NCI-H82 treated with DMSO at 0.1 percent for 48 hours (cell line): ENCODE results near the gene LCMT1.

Experiments used
- DNase-seq: peaks from one replicate; lab custom pipeline; 2025; ENCODE audit not compliant: unreplicated experiment; lab: John Stamatoyannopoulos, UW

The LCMT1 gene

DNA sequence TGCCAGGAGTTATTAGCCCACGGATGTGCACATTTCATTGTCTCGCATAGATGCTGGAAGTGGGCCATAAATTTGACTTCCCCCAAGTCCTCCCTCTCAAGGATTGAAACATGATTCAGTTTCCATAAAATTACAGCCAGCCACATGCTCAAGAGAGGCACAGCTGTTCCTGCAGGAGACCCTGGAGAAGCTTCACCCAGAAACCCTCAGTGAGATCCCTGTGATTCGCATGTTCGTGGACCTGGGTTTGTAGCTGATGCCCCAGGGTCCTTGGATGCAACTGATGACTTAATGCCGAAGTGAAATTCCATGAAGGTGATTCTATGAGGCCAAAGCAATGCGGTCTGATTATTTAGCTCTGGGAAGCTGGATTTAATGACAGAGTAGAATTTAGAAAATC, 80.6 kb downstream of the LCMT1 start:
- no peak for DNase-seq

DNA sequence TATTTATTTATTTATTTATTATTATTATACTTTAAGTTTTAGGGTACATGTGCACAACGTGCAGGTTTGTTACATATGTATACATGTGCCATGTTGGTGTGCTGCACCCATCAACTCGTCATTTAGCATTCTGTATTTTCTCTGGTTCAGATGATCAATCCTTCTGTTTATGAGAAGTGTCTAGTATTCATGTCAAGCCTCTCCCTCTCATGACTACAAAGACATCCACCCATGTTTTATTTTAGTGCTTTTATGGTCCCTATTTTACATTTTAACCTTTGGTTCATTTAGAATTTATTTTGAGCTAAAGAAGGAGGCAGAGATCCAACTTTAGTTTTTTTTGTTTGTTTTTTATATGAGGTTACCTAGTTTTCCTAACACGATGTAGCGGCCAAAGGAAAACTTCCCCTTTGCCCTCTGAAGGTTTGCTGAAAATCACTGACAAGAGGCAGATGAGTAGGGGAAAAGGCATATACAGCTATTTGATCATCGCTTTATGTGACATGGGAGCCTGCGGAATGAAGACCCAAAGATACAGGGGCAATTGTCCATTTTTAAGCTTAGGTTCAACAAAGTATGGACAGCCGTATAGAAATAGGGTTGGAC, 82.8 kb downstream of the LCMT1 start:
- no peak for DNase-seq

DNA sequence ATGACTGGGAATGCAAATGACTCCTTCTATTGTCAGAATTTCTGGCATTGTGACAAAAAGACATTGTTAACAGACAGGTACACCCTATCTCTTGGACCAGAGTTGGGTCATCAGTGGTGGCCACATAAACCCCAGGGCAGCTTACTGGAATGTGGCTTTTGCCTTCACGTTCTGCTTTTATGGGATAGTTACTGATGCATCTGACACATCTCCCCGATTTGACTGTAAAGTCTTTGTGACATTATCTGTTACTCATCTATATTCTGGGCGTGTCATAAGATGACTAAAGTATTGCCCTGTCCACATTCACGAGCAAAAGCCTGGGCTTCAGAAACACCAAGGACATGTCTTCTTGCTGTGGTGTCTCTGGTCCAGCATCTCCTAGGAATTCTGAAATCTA, 86.5 kb downstream of the LCMT1 start:
- DNase-seq: no peak

DNA sequence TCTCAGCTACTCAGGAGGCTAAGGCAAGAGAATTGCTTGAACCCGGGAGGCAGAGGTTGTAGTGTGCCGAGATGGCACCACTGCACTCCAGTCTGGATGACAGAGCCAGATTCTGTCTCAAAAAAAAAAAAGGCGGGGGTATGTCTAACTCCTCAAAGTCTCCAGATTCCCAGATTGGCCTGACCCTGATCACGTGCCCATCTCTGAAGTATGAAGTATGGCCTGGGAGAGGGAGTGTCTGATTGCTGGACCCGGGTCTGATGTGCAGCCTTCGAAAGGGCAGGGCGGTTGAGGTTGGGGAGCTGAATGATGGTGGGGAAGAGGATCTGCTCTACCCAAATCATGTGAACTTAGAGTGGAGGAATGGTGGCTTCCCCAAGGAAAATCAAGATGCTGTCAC, 87.9 kb downstream of the LCMT1 start:
- no peak for DNase-seq

DNA sequence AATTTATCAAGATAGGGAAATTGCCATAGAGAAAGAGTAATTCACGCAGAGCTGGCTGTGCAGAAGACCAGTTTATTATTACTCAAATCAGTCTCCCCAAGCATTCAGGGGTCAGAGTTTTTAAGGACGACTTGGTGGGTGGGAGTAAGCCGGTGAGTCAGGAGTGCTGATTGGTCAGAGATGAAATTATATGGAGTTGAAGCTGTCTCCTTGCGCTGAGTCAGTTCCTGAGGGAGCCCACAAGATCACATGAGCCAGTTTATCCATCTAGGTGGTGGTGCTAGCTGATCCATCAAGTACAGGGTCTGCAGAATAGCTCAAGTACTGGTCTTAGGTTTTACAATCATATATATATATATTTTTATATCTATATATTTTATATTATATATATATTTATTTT, 99.2 kb downstream of the LCMT1 start:
- no peak for DNase-seq

DNA sequence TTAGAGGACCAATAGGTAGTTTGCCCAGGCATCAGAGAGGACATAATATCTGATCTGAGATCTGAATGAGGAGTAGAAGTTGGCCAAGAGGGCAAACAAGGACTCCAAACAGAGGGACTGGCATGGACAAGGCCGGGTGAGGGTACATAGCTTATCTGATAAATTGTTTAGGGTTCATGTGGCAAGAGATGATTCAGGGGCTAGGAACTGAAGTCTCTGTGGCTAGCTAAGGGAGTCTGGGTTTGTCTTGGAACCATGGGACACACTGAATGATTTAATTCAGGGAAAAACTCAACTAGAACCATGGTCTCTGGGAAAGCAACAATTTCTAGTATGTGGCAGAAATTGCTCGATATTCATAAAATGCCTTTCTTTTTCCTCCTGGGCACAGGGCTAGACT, 101.1 kb downstream of the LCMT1 start:
- DNase-seq: no peak

DNA sequence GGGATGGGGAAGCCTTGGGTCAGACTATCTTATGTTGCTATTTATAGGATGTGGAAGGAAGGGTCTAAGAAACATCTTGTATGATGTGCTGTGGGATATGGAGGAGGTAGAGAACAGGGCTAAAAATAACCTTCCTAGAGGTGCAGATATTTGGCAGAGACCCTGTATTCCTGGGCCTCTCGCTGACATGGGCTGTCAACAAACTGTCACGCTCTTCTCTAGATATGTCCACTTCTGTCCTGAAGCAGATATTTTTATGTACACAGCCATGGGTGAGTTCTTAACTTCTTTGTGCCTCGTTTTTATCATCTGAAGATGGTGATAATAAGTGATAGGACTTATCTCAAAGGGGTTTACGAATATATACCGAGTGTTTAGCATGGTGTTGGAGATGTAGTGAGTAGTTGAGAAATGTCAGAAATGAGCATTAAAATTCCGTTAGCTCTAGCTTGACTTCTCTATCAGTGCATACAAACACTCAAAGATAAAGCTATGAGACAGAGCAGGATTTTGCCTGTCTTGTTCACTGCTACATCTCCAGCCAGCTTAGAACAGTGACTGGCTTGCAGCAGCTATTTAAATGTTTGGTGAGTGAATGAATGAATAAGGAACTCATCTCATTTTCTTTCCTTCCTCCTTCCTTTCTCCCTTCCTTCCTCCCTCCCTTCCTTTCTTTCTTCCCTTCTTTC, 102.3 kb downstream of the LCMT1 start:
- no peak for DNase-seq

DNA sequence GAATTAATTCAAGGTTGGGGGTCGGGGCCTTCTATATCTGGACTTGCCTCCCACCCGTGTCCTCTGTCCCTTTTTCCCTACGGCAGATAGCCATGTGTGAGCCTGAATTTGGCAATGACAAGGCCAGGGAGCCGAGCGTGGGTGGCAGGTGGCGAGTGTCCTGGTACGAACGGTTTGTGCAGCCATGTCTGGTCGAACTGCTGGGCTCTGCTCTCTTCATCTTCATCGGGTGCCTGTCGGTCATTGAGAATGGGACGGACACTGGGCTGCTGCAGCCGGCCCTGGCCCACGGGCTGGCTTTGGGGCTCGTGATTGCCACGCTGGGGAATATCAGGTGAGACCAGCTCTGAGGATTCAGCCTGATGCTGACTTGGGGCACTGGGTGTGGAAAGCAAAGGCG, 105.6 kb downstream of the LCMT1 start:
- DNase-seq: no peak

DNA sequence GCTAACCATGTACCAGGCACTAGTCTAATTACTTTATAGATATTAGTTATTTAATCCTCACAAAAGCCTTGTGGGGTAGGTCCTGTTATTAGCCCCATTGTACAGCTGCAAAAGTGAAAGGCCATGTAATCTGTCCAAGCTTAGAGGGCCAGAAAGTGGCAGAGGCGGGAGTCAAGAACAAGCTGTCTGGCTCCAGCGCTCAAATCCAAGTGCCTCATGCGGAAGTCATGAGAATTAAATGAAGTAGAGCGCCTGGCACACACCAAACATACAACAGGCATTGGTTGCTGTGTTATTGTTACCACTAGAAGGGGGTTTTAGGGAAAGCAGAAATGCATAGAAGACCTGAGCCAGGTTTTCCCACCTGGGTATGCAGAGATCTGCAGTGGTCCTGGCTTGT, 106.4 kb downstream of the LCMT1 start:
- no peak for DNase-seq

DNA sequence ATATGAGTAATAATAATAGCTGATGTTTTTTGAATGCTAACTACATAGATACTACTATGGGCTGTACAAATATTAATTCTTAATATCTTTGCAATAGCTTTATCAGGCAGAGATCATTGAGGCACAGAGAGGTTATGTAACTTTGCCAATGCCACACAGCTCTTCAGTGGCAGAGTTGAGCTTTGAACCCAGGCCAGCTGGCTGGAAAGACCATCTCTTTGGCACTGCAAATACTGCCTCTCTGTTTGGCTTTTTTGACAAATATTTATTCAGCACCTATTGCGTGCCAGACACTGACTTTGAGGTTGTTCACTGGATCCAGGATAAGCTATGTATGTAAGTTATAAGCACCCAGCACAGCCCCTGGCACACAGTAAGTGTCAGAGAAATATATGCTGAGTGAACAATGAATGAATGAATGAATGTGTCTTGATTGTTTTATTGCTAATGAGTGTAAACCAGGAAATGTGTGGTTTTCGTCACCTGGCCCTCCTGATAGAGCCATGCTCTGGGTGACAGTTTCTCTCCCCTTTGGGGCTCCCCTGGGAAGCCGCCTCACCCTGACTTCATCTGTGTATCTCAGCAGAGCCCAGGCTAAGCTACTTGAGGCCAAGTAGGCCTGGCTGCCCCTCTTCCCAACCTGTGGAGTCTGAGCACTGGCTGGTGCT, 107.7 kb downstream of the LCMT1 start:
- no peak for DNase-seq

DNA sequence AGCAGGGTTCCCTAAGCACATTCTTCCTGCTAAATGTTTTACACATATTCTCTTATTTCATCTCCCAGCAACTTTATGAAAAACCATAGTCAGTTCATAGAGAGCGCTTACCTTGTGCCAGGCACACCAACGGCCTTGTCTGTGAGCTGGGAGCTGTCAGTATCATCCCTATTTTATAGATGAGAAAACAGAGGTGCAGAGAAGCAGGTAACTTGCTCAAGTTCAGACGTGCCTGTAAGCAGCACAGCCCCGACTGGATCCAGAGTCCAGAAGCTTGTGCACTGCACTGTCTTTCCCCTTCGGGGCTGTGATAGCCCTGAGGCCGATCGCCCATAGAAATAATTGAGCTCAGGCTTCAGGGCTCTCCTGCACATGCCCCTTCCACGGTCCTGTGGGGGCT, 111.4 kb downstream of the LCMT1 start:
- DNase-seq: no peak

DNA sequence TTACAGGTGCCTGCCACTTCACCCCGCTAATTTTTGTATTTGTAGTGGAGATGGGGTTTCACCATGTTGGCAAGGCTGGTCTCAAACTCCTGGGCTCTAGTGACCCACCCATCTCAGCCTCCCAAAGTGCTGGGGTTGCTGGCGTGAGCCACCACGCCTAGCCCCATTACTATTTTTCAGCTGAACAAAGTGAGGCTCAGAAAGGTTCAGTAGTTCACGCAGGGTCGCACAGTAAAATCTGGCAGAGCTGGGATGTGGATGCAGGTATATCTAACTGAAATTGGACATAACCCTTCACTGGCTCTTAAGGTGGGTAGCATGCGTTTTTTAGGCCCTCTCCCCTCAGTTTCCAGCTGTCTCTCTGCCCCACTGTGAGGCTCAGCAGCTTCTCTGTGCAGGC, 112.4 kb downstream of the LCMT1 start:
- no peak for DNase-seq

DNA sequence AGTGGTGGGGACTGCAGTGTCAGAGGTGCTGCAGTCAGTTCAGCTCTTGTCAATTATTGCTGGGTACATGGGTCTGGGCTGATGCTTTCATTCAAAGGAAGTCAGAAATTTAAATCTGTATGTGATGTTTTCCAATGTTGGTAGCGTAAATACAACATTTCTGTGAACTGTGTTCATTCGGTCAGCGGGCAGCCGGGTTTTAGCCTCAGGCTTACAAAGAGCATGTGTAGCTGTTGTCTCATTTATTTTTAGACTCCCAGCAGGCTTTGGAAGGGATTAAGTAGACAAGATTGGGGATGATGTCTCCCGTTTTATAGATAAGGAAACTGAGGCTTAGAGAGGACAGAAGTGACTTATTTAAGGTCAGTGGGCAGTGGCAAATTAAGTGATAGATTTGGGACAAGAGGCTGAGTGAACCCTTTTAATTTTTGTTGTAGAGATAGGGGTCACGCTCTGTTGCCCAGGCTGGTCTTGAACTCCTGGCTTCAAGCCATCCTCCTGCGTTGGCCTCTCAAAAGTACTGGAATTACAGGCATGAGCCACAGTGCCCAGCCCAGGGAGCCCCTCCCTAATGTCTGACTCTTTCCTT, 113.3 kb downstream of the LCMT1 start:
- DNase-seq: no peak
